ENCODE results near the gene SMIM35.

- TF ChIP-seq, protein P1, sequence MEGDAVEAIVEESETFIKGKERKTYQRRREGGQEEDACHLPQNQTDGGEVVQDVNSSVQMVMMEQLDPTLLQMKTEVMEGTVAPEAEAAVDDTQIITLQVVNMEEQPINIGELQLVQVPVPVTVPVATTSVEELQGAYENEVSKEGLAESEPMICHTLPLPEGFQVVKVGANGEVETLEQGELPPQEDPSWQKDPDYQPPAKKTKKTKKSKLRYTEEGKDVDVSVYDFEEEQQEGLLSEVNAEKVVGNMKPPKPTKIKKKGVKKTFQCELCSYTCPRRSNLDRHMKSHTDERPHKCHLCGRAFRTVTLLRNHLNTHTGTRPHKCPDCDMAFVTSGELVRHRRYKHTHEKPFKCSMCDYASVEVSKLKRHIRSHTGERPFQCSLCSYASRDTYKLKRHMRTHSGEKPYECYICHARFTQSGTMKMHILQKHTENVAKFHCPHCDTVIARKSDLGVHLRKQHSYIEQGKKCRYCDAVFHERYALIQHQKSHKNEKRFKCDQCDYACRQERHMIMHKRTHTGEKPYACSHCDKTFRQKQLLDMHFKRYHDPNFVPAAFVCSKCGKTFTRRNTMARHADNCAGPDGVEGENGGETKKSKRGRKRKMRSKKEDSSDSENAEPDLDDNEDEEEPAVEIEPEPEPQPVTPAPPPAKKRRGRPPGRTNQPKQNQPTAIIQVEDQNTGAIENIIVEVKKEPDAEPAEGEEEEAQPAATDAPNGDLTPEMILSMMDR (IDR thresholded peaks at IDR 0.05 in 4 of 5, conservative IDR thresholded peaks at IDR 0.05 in 1 of 5) = no peak
- TF ChIP-seq POLR2A (IDR thresholded peaks at IDR 0.05) = no peak
Measured at GRCh38 chr11:118124929-118125535, 38.3 kb upstream of the SMIM35 start.

Data from gastrocnemius medialis (tissue), 4 donors.